H9 (cell line): Measurements from ENCODE around the gene TRIO. TPM values are rescaled to one million over a fixed set of nuclear protein-coding genes. Genes with fewer than 3 reads are reported as not detected.

ENCODE experiments used
- DNase-seq: peaks from one replicate; pipeline ENCODE4 v3.0.0-alpha.2; 2017
- H2AFZ ChIP-seq: one replicate; pipeline ENCODE4 v1.6.1; 2013; ENCODE audit warnings: mild to moderate bottlenecking, low read length, control low read depth, moderate library complexity
- H2AK5ac ChIP-seq: 2 replicates; pipeline ENCODE4 v1.6.1; 2013; ENCODE audit warnings: low read length, control low read depth, mixed read lengths; ENCODE audit not compliant: insufficient read length
- H2BK120ac ChIP-seq: one replicate; pipeline ENCODE4 v1.6.1; 2013; ENCODE audit warnings: low read depth, mild to moderate bottlenecking, low read length, control low read depth, inconsistent platforms; ENCODE audit not compliant: poor library complexity, severe bottlenecking
- H2BK12ac ChIP-seq: 2 replicates; pipeline ENCODE4 v1.6.1; 2013; ENCODE audit warnings: low read length, control low read depth, mixed read lengths, low read depth; ENCODE audit not compliant: insufficient read length
- H2BK15ac ChIP-seq: 2 replicates; pipeline ENCODE4 v1.6.1; 2013; ENCODE audit warnings: low read depth, low read length, control low read depth
- H2BK20ac ChIP-seq: one replicate; pipeline ENCODE4 v1.6.1; 2013; ENCODE audit warnings: low read depth, mild to moderate bottlenecking, low read length, control low read depth, inconsistent platforms; ENCODE audit not compliant: poor library complexity, severe bottlenecking
- H2BK5ac ChIP-seq: 2 replicates; pipeline ENCODE4 v1.6.1; 2013; ENCODE audit warnings: low read length, control low read depth, mixed read lengths; ENCODE audit not compliant: insufficient read length
- H3K14ac ChIP-seq: 2 replicates; pipeline ENCODE4 v1.6.1; 2013; ENCODE audit warnings: low read length, control low read depth; ENCODE audit not compliant: insufficient read depth
- H3K18ac ChIP-seq: 2 replicates; pipeline ENCODE4 v1.6.1; 2013; ENCODE audit warnings: low read depth, mild to moderate bottlenecking, mixed read lengths, low read length, control low read depth; ENCODE audit not compliant: insufficient read length
- H3K23ac ChIP-seq: 2 replicates; pipeline ENCODE4 v1.6.1; 2013; ENCODE audit warnings: low read length, control low read depth, mixed read lengths, low read depth; ENCODE audit not compliant: insufficient read length
- H3K23me2 ChIP-seq: 2 replicates; pipeline ENCODE4 v1.6.1; 2013; ENCODE audit warnings: low read depth, mild to moderate bottlenecking, mixed read lengths, low read length, control low read depth; ENCODE audit not compliant: insufficient read length, poor library complexity, severe bottlenecking
- H3K27ac ChIP-seq: 2 replicates; pipeline ENCODE4 v1.5.1; 2013; ENCODE audit warnings: low read length, control low read depth, mixed read lengths, low read depth; ENCODE audit not compliant: insufficient read length
- H3K27me3 ChIP-seq: 2 replicates; pipeline ENCODE4 v1.6.1; 2013; ENCODE audit warnings: low read length, control low read depth, inconsistent platforms; ENCODE audit not compliant: insufficient read depth
- H3K4ac ChIP-seq: 2 replicates; pipeline ENCODE4 v1.6.1; 2013; ENCODE audit warnings: low read depth, mild to moderate bottlenecking, control low read depth, inconsistent platforms, low read length, moderate library complexity
- H3K4me1 ChIP-seq: 2 replicates; pipeline ENCODE4 v1.6.1; 2013; ENCODE audit warnings: low read length, control low read depth, inconsistent platforms; ENCODE audit not compliant: insufficient read depth
- H3K4me2 ChIP-seq: 2 replicates; pipeline ENCODE4 v1.6.1; 2013; ENCODE audit warnings: low read length, control low read depth, mixed read lengths; ENCODE audit not compliant: insufficient read length, insufficient read depth
- H3K56ac ChIP-seq: 2 replicates; pipeline ENCODE4 v1.6.1; 2013; ENCODE audit warnings: low read depth, mild to moderate bottlenecking, mixed read lengths, low read length, control low read depth; ENCODE audit not compliant: insufficient read length
- H3K79me1 ChIP-seq: 2 replicates; pipeline ENCODE4 v1.6.1; 2013; ENCODE audit warnings: low read depth, mild to moderate bottlenecking, moderate library complexity, low read length, control low read depth, inconsistent platforms; ENCODE audit not compliant: insufficient read depth, poor library complexity, severe bottlenecking
- H3K79me2 ChIP-seq: 2 replicates; pipeline ENCODE4 v1.6.1; 2013; ENCODE audit warnings: low read length, control low read depth, inconsistent platforms; ENCODE audit not compliant: insufficient read depth
- H3K9ac ChIP-seq: 2 replicates; pipeline ENCODE4 v1.6.1; 2013; ENCODE audit warnings: low read length, control low read depth, mixed read lengths; ENCODE audit not compliant: insufficient read length; ENCODE audit errors: extremely low read depth
- H3K9me3 ChIP-seq: one replicate; pipeline ENCODE4 v1.6.1; 2013; ENCODE audit warnings: low read depth, low read length, inconsistent platforms; ENCODE audit not compliant: control insufficient read depth
- H3T11ph ChIP-seq: one replicate; pipeline ENCODE4 v1.6.1; 2013; ENCODE audit warnings: mild to moderate bottlenecking, low read length, control low read depth, inconsistent platforms
- H4K20me1 ChIP-seq: one replicate; pipeline ENCODE4 v1.6.1; 2013; ENCODE audit not compliant: control insufficient read depth, insufficient read length, insufficient read depth
- H4K5ac ChIP-seq: 2 replicates; pipeline ENCODE4 v1.6.1; 2013; ENCODE audit warnings: low read depth, mild to moderate bottlenecking, mixed read lengths, low read length, control low read depth; ENCODE audit not compliant: insufficient read length
- H4K8ac ChIP-seq: replicated peaks from 2 replicates; pipeline ENCODE4 v1.6.1; 2013; ENCODE audit warnings: low read length, control low read depth, mixed read lengths, low read depth; ENCODE audit not compliant: insufficient read length
- H4K91ac ChIP-seq: 2 replicates; pipeline ENCODE4 v1.6.1; 2013; ENCODE audit warnings: low read depth, mild to moderate bottlenecking, moderate library complexity, mixed read lengths, low read length, control low read depth; ENCODE audit not compliant: insufficient read length
- H3K27ac Mint-ChIP-seq, 3 experiments: 2 replicates in 2 of 3; 3 replicates in 1 of 3; pipeline ENCODE4 v1.8.0; 2020 to 2021; ENCODE audit warnings: mixed read lengths in 3 of 3, mild to moderate bottlenecking in 1 of 3, moderate library complexity in 1 of 3
- H3K27me3 Mint-ChIP-seq: 2 replicates; pipeline ENCODE4 v1.8.0; 2021; ENCODE audit warnings: low read depth, mild to moderate bottlenecking, moderate library complexity, mixed read lengths
- H3K36me3 Mint-ChIP-seq, 3 experiments: 2 replicates in 2 of 3; 3 replicates in 1 of 3; pipeline ENCODE4 v1.8.0; 2020 to 2021; ENCODE audit warnings: low read depth in 3 of 3, mixed read lengths in 3 of 3; ENCODE audit not compliant: insufficient read depth in 1 of 3
- H3K4me1 Mint-ChIP-seq, 2 experiments: 2 replicates each; pipeline ENCODE4 v1.8.0; 2020; ENCODE audit warnings: mixed read lengths in 2 of 2
- H3K4me3 Mint-ChIP-seq, 2 experiments: 2 replicates in 1 of 2; 3 replicates in 1 of 2; pipeline ENCODE4 v1.8.0; 2020 to 2021; ENCODE audit warnings: mild to moderate bottlenecking in 2 of 2, mixed read lengths in 2 of 2, moderate library complexity in 1 of 2
- H3K9me3 Mint-ChIP-seq, 2 experiments: 2 replicates in 1 of 2; 3 replicates in 1 of 2; pipeline ENCODE4 v1.8.0; 2020; ENCODE audit warnings: mild to moderate bottlenecking in 2 of 2, mixed read lengths in 2 of 2, moderate library complexity in 1 of 2
- WGBS: extraction: QIAGEN DNeasy Blood & Tissue Kit; methylation state at CpG from one replicate; pipeline ENCODE4 v1.1.7; 2013; ENCODE audit warnings: missing lambda C conversion rate, low lambda C conversion rate, mixed read lengths; ENCODE audit not compliant: insufficient read length; ENCODE audit errors: extremely low coverage; 5-methylcytosine and 5-hydroxymethylcytosine counted together
- total RNA-seq: library from RNA; stranded (reverse); gene quantifications from 2 replicates; pipeline ENCODE4 v1.2.1, GENCODE V29; 2021
- TF ChIP-seq, protein P1 (sequence below): fragments of 200-600 bp; sonication (generic); conservative IDR thresholded peaks from 3 replicates; pipeline ENCODE4 v1.8.0; 2021; ENCODE audit warnings: antibody characterized with exemption, mild to moderate bottlenecking

Gene TRIO
- total RNA-seq, 1 experiment from 2014 or later, result 87.8 TPM

DNA sequence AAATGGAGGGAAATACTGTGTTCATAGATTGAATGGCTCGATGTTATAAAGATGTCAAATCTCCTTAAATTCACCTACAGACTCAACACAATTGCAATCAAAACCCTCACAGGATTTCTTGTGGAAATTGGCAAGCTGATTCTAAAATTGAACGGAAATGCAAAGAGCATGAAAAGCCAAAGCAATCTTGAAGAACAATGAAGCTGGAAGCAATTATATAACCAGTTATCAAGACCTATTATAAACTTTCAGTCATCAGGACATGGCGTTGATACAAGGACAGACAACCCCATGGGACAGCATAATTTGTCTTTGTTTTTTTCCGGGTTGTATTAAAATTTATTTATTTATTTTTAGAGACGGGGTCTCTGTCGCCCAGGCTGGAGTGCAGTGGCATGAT, 385.0 kb downstream of the TRIO start:
- H3K14ac ChIP-seq, result no peak overlapping the region
- H2AFZ ChIP-seq, result no peak overlapping the region
- H3K27me3 ChIP-seq, result no peaks in the 10 kb centered on the region
- H2BK5ac ChIP-seq, result no peak overlapping the region
- no peak overlapping the region for H2BK120ac ChIP-seq
- H3K9ac ChIP-seq, result no peak overlapping the region
- H3K27ac ChIP-seq, result no peak overlapping the region
- H4K20me1 ChIP-seq, result no peaks in the 10 kb centered on the region
- H2BK12ac ChIP-seq, result no peak overlapping the region
- no peak overlapping the region for H3T11ph ChIP-seq
- no peak overlapping the region for H3K4ac ChIP-seq
- DNase-seq, result no peak
- TF ChIP-seq, protein P1, sequence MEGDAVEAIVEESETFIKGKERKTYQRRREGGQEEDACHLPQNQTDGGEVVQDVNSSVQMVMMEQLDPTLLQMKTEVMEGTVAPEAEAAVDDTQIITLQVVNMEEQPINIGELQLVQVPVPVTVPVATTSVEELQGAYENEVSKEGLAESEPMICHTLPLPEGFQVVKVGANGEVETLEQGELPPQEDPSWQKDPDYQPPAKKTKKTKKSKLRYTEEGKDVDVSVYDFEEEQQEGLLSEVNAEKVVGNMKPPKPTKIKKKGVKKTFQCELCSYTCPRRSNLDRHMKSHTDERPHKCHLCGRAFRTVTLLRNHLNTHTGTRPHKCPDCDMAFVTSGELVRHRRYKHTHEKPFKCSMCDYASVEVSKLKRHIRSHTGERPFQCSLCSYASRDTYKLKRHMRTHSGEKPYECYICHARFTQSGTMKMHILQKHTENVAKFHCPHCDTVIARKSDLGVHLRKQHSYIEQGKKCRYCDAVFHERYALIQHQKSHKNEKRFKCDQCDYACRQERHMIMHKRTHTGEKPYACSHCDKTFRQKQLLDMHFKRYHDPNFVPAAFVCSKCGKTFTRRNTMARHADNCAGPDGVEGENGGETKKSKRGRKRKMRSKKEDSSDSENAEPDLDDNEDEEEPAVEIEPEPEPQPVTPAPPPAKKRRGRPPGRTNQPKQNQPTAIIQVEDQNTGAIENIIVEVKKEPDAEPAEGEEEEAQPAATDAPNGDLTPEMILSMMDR, result no peak
- H3K4me1 ChIP-seq, result no peaks in the 10 kb centered on the region
- no peaks in the 10 kb centered on the region for H3K36me3 Mint-ChIP-seq
- H3K4me3 Mint-ChIP-seq, result no peak overlapping the region
- no peaks in the 10 kb centered on the region for H3K9me3 Mint-ChIP-seq
- H4K8ac ChIP-seq, result no peak overlapping the region
- H4K91ac ChIP-seq, result no peak overlapping the region
- H3K4me1 Mint-ChIP-seq, result no peaks in the 10 kb centered on the region
- no peak overlapping the region for H3K23ac ChIP-seq
- WGBS, result no CpG with 5 or more reads among the region's 6 CpGs
- no peak overlapping the region for H2AK5ac ChIP-seq
- no peak overlapping the region for H2BK20ac ChIP-seq
- H3K79me1 ChIP-seq, result no peaks in the 10 kb centered on the region
- H3K23me2 ChIP-seq, result no peaks in the 10 kb centered on the region
- H3K9me3 ChIP-seq, result no peaks in the 10 kb centered on the region
- H3K79me2 ChIP-seq, result no peaks in the 10 kb centered on the region
- H3K4me2 ChIP-seq, result no peak overlapping the region
- H4K5ac ChIP-seq, result no peak overlapping the region
- no peak overlapping the region for H3K18ac ChIP-seq
- H3K27ac Mint-ChIP-seq, result no peak overlapping the region
- no peak overlapping the region for H3K56ac ChIP-seq
- no peak overlapping the region for H2BK15ac ChIP-seq
- H3K27me3 Mint-ChIP-seq, result no peaks in the 10 kb centered on the region; the same call in 1 of the 2 replicates
